Measurements from ENCODE around the gene BAG5.
A peak's percentile ranks its signal among the peaks of the same experiment; 100 is the strongest.
"Not testable (repeated sequence)": the region's sequence is repeated elsewhere in the genome, so short reads cannot be mapped to it uniquely, and the experiment has no call there.

Gene BAG5

DNA sequence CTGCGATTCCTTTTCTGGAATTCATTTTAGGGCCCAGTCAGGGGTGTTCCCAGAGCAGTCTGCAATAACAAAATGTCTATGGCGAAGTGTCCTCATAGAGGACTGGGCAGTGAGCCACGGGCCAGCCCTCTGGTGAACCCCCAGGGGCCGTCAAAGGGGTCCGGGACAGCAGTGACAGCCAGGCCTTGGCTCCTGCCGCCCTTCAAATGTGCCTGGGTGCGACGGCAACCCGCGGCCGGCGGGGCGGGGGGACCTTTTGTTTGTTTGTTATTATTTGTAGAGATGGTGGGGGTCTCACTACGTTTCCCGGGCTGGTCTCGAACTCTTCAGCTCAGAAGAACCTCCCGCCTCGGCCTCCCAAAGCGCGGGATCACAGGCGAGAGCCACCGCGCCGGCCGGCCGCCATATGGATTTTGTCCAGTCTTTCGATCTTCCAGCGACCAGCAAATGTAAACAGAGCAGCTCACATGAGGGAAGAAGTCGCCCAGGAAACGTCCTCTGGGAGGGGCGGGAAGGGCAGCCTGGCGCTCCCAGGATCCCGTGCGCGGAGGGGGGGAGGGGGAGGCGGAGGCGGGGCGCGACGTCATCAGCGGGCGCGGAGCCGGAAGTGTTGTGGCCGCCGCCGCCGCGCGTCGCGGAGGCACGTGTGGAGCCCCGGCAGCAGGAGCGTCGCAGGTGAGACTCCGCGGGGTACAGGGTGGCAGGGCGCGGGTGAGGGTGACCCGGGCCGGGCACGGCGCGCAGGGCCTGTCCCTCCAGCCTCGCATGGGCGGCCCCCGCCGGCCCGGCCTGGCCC, 33.7 kb downstream of the BAG5 start, which contains the start of gene TRMT61A:
TSS of gene TRMT61A (plus strand) at position 610 of the 796 bp plus-strand sequence. CDS start 783 bp downstream, outside the sequence.
- peak within 1 kb of the TSS; percentile 96 for H3K4me3 ChIP-seq (ENCODE audit: low read length)
- peak within 1 kb of the TSS; percentile 18 for H3K27ac ChIP-seq (ENCODE audit: low read length)
- peaks cover 11% of the 10 kb centered on the region for H3K36me3 ChIP-seq (ENCODE audit: insufficient read depth, low read depth, low read length)
- peaks cover 18% of the 10 kb centered on the region for H3K27me3 ChIP-seq (ENCODE audit: insufficient read depth, low read length)
- H3K9me3 ChIP-seq (ENCODE audit: insufficient read depth, low read depth, low read length), result no peaks in the 10 kb centered on the region
- peaks cover 4% of the 10 kb centered on the region; the same call in 1 of the 2 replicates for H3K4me1 ChIP-seq (ENCODE audit: insufficient read depth, low read length)
- peak within 1 kb of the TSS; percentile 87 for H3K9ac ChIP-seq (ENCODE audit: low read depth, low read length)

DNA sequence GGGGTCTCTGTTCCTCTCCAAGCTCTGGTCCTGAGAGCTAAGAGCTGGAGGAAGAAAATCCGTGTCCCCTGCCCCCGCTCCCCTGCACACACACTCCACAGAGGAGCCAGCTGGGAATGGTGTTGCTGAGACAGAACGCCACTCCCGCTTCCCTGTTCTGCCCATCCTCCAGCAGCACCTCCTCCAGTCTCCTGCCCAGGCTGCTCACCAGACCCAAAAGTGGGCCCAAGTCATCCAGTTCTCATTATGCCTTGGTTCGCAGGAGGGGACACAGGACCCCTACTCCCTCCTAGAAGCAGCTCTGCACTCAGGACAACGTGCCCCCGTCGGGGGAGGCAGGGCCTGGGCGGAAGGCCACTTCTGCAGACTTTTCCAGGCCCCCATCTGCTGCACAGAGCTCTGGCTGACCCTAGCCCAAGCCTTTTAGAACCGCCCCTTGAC, 34.3 kb downstream of the BAG5 start:
- Histone ChIP-seq H3K4me3 (ENCODE audit: low read length) (peak overlapping the region; percentile 80), H3K36me3 (ENCODE audit: insufficient read depth, low read depth, low read length) (peaks cover 11% of the 10 kb centered on the region), H3K27ac (ENCODE audit: low read length) (no peak overlapping the region), H3K4me1 (ENCODE audit: insufficient read depth, low read length) (peaks cover 4% of the 10 kb centered on the region; the same call in 1 of the 2 replicates), H3K9ac (ENCODE audit: low read depth, low read length) (peak overlapping the region; percentile 78), H3K27me3 (ENCODE audit: insufficient read depth, low read length) (peaks cover 24% of the 10 kb centered on the region), H3K9me3 (ENCODE audit: insufficient read depth, low read depth, low read length) (no peaks in the 10 kb centered on the region)

DNA sequence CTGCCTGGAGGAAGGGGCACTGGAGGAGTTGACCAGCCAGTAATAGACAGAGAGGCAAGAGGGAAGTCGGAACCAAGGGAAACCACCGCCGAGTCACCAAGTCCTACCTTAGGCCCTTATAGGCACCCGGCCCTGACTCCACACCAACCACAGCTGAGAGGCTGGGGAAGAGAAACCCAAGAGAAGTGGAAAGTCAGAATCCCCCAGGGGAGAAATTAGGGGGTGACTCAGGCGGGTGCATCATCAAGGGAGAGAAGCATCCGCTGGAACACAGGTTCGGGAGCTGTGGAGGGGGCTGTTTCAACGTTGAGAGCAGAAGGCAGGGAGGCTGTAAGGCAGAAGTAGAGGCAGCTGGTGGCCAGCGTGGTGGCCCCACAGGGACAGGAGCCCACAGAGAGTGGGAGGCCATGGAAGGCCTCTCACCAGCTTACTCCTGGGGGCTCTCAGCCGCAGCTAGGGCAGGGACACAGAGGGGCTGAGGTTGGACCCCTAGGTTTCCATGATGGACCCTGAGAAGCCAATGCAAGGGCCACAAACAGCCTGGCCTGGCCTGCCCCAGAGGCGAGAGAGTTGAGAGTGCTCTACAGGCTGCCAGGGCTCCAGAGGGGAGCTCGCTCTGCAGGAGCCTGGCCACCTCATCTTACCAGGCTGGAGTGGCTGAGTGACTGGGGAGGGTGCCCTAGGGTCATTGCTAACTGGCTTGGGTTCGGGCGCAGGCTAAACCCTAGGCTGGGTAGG, 34.9 kb downstream of the BAG5 start:
- Histone ChIP-seq H3K36me3 (ENCODE audit: insufficient read depth, low read depth, low read length) (peaks cover 9% of the 10 kb centered on the region), H3K4me3 (ENCODE audit: low read length) (no peak overlapping the region), H3K9me3 (ENCODE audit: insufficient read depth, low read depth, low read length) (no peaks in the 10 kb centered on the region), H3K27ac (ENCODE audit: low read length) (no peak overlapping the region), H3K4me1 (ENCODE audit: insufficient read depth, low read length) (peaks cover 4% of the 10 kb centered on the region; the same call in 1 of the 2 replicates), H3K9ac (ENCODE audit: low read depth, low read length) (no peak overlapping the region; the same call in 1 of the 2 replicates), H3K27me3 (ENCODE audit: insufficient read depth, low read length) (peaks cover 28% of the 10 kb centered on the region)

DNA sequence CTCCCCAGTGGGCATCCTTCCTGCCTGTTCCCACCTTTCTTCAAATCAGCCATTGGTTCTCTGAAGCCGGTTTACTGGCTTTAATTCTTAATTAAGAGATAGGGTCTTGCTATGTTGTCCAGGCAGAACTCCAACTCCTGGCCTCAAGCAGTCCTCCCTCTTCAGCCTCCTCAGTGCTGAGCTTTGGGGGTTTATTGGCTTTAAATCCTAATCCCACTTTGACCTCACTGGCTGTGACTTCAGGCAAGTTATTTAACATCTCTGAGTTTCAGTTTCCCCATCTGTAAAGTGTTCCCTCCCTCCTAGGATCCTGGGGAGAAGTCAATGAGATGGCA, 35.6 kb downstream of the BAG5 start:
- no peak overlapping the region for H3K9ac ChIP-seq (ENCODE audit: low read depth, low read length)

DNA sequence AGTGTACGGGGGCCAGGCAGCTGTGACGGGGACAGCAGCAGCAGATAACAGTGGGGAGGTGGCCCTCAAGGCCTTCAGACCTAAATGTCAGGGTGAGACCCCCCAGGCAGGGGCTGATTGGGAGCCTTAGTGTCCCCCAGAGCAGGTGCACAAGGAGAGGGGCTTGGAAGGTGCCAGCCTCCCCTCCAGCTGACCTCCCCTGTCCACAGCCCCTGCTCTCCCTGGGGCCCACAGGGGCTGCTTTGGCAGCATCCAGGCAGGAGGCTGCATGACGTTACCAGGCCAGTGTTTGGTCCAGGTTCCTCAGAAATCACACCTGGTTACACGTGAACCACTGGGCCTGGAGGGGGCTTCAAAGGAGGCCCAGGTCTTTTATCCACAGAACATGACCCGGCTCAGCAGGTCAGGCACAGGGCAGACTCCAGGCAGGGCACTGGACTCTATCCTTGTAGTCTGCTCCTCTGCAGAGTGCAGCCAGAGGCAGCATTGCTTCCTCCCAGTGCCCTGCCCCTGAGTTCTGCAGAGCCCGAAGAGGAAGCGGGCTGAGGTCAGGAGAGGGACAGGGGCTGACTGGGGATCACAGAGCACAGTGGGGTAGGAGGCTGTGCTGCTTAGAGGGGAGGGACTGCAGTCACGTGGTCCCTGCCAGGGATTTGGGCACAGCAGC, 36.1 kb downstream of the BAG5 start:
- Histone ChIP-seq H3K9me3 (ENCODE audit: insufficient read depth, low read depth, low read length) (no peaks in the 10 kb centered on the region), H3K9ac (ENCODE audit: low read depth, low read length) (no peak overlapping the region), H3K27me3 (ENCODE audit: insufficient read depth, low read length) (peaks cover 28% of the 10 kb centered on the region), H3K27ac (ENCODE audit: low read length) (no peak overlapping the region), H3K4me3 (ENCODE audit: low read length) (no peak overlapping the region), H3K36me3 (ENCODE audit: insufficient read depth, low read depth, low read length) (0 out of 2 replicates have a peak, but pooled peaks cover 4% of the 10 kb centered on the region), H3K4me1 (ENCODE audit: insufficient read depth, low read length) (peaks cover 4% of the 10 kb centered on the region; the same call in 1 of the 2 replicates)

More for the DNA sequence above, 35.6 kb downstream of the BAG5 start:
- 0 out of 2 replicates have a peak, but pooled peaks cover 4% of the 10 kb centered on the region for H3K36me3 ChIP-seq (ENCODE audit: insufficient read depth, low read depth, low read length)
- peaks cover 4% of the 10 kb centered on the region; the same call in 1 of the 2 replicates for H3K4me1 ChIP-seq (ENCODE audit: insufficient read depth, low read length)
- no peak overlapping the region for H3K27ac ChIP-seq (ENCODE audit: low read length)
- H3K4me3 ChIP-seq (ENCODE audit: low read length), result no peak overlapping the region
- peaks cover 28% of the 10 kb centered on the region for H3K27me3 ChIP-seq (ENCODE audit: insufficient read depth, low read length)
- H3K9me3 ChIP-seq (ENCODE audit: insufficient read depth, low read depth, low read length), result no peaks in the 10 kb centered on the region

DNA sequence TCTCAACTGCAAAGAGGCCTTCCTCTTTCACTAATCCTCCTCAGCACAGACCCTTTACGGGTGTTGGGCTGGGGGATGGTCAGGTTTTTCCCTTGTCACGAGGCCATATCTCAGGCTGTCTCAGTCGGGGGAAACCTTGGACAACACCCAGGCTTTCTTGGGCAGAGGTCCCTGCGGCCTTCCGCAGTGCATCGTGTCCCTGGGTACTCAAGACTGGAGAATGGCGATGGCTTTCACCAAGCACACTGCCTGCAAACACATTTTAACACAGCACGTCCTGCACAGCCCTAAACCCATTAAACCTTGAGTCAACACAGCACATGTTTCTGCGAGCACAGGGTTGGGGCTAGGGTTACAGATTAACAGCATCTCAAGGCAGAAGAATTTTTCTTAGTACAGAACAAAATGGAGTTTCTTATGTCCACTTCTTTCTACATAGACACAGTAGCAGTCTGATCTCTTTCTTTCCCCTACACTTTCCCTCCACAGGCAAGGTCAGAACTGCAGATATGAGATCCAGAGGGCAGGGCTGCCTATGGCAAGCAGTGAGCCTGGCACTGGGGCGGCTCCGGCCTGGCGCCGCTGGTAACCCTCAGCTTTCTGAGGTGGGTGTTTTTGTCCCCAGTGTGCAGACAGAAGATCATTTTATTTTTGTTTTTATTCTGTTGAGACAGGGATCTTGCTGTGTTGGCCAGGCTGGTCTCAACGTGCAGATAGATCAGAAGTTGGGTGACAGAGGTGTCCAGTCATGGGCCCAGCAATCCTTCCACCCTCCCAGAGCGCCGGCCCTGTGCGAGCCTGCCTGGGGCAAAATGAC, 36.8 kb downstream of the BAG5 start:
- not testable (repeated sequence) for H3K4me3 ChIP-seq (ENCODE audit: low read length); H3K9ac ChIP-seq (ENCODE audit: low read depth, low read length); H3K36me3 ChIP-seq (ENCODE audit: insufficient read depth, low read depth, low read length); H3K9me3 ChIP-seq (ENCODE audit: insufficient read depth, low read depth, low read length); H3K27ac ChIP-seq (ENCODE audit: low read length); H3K4me1 ChIP-seq (ENCODE audit: insufficient read depth, low read length)
- peaks cover 28% of the 10 kb centered on the region for H3K27me3 ChIP-seq (ENCODE audit: insufficient read depth, low read length)

DNA sequence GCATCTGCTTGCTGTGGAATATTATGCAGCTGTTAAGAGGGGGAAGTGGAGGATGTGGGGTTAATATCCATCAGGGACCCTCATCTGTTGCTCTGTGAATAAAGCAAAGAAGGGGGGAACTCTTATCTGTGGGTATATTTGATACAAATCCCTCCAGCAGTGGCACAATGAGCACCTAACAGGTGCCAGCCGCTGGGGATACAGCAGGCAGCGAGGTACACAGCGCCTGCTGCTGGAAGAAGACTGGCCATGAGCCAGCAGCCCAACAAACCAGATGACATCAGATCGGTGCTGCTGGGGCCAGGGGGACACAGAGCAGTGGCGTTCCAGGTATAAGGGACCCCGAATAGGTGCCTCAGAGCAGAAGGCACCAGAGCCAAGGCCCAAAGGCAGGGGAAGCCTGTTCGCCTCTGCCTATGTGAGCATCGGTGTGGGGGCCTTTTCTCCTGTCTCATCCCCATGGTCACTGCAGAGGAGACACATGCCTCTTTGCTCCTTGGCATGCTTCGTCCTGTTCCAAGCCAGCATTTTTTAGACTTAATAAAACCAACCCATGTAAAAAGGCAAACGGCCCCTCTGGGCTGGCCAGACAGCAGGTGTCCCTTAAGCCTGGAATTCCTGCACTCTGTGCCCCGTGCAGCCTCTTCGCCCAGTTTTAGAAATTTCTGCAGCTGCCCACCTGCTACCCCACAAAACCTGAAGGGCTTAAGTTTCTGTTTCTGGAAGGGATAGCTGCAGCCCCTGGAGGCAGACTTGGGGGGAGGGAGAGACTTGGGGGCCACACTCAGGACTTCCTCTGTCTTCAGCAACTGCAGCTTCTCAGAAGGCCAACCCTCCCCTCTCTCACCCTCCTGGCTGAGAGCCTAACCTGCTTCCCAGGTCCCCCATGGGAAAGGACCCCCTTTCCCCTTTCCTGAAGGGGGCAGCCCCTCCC, 38.2 kb downstream of the BAG5 start:
- H3K4me3 ChIP-seq (ENCODE audit: low read length), result 0 out of 2 replicates have a peak overlapping the region, but pooled peaks have one; percentile 54
- no peak overlapping the region for H3K9ac ChIP-seq (ENCODE audit: low read depth, low read length)
- H3K27ac ChIP-seq (ENCODE audit: low read length), result no peak overlapping the region
- H3K27me3 ChIP-seq (ENCODE audit: insufficient read depth, low read length), result peaks cover 28% of the 10 kb centered on the region
- H3K4me1 ChIP-seq (ENCODE audit: insufficient read depth, low read length), result peaks cover 5% of the 10 kb centered on the region; the same call in 1 of the 2 replicates
- H3K9me3 ChIP-seq (ENCODE audit: insufficient read depth, low read depth, low read length), result no peaks in the 10 kb centered on the region
- peaks cover 14% of the 10 kb centered on the region for H3K36me3 ChIP-seq (ENCODE audit: insufficient read depth, low read depth, low read length)

DNA sequence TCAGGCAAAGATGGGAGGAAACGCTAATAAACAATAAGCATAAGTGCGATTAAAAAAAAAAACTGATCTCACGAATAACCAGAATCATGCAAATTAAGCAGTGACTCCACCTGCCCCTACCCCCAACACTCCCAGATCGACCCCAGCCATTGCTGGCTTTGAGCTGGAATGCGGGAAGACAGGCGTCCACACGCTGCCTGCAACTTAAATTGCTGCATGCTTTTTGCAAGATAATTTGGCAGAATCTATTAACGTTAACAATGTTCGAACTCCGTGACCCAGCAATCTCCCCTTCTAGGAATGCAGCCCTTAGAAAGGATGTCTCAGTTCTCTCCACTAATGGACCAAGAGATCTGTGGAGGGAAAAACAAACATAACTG, 38.9 kb downstream of the BAG5 start:
- H3K27me3 ChIP-seq (ENCODE audit: insufficient read depth, low read length), result peaks cover 28% of the 10 kb centered on the region
- no peaks in the 10 kb centered on the region for H3K9me3 ChIP-seq (ENCODE audit: insufficient read depth, low read depth, low read length)
- H3K9ac ChIP-seq (ENCODE audit: low read depth, low read length), result peak overlapping the region; percentile 40; the same call in 1 of the 2 replicates
- H3K4me3 ChIP-seq (ENCODE audit: low read length), result peak overlapping the region; percentile 54
- H3K27ac ChIP-seq (ENCODE audit: low read length), result no peak overlapping the region
- peaks cover 20% of the 10 kb centered on the region for H3K36me3 ChIP-seq (ENCODE audit: insufficient read depth, low read depth, low read length)
- H3K4me1 ChIP-seq (ENCODE audit: insufficient read depth, low read length), result peaks cover 7% of the 10 kb centered on the region; the same call in 1 of the 2 replicates

DNA sequence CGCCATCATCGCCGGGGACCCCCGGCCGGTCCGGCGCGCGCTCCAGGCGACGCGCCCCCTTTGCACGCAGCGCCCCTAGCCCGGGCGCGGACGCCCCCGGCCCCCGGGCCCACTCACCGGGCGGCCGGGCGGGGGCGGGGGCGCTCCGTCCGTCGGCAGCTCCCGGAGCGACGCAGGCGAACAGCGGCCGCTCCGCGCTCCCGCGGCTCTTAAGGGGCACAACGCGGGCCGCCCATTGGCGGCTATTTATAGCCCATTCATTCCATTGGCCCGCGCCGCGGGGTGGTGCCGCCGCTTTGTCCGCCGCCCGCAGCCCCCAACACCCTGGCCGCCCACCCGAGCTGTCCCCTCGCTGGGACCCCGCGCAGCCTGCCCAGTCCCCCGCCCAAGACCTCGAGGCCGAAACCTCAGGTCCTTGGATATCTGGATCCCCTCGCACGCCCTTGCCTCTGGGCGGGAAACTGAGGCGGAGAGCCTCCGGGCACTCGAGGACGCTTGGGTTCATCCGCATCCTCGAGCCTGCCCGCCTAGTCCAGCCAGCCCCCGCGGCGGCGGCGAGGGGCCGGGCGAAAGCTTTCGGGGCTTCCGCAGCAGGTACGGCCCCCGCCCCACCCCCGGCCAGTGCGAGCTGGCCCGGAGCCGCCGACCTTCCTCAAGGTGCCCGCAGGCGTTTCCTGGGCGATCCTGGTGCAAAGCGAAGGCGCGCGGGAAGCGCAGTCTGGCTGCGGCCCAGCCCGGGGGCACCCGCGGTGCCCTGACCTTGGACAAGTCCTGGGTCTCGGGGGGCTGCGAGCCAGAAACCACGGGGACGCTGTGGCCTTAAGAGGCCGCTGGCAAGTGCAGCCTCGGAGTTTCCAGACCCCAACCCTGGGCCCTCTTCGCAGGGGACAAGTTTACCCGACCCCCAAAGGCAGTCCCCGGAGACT, 39.5 kb downstream of the BAG5 start, which contains the start of gene CKB:
TSS of gene CKB (minus strand) at position 182 of the 926 bp plus-strand sequence. CDS start 337 bp downstream, outside the sequence.
- Histone ChIP-seq H3K27ac (ENCODE audit: low read length) (no peak within 1 kb of the TSS), H3K4me1 (ENCODE audit: insufficient read depth, low read length) (peaks cover 9% of the 10 kb centered on the region; the same call in 1 of the 2 replicates), H3K9me3 (ENCODE audit: insufficient read depth, low read depth, low read length) (no peaks in the 10 kb centered on the region), H3K27me3 (ENCODE audit: insufficient read depth, low read length) (peaks cover 28% of the 10 kb centered on the region), H3K4me3 (ENCODE audit: low read length) (peak within 1 kb of the TSS; percentile 86), H3K36me3 (ENCODE audit: insufficient read depth, low read depth, low read length) (peaks cover 20% of the 10 kb centered on the region), H3K9ac (ENCODE audit: low read depth, low read length) (peak within 1 kb of the TSS; percentile 82)
